Measurements from ENCODE around the gene ITPRID1.
"Not testable (repeated sequence)": the region's sequence is repeated elsewhere in the genome, so short reads cannot be mapped to it uniquely, and the experiment has no call there.

The ITPRID1 gene

GRCh38 chr7:31513790-31514189, at the start of gene ITPRID1:
TSS of gene ITPRID1 (plus strand) at chr7:31514090. CDS start at chr7:31553025, 38,935 bp downstream.
- DNase-seq, result no peak

GRCh38 chr7:31464601-31465000, 49.3 kb upstream of the ITPRID1 start:
- DNase-seq, result no peak

GRCh38 chr7:31465285-31465684, 48.6 kb upstream of the ITPRID1 start:
- no peak for DNase-seq

- DNase-seq, result peak; percentile 56
Observed at GRCh38 chr7:31466036-31466435, 47.9 kb upstream of the ITPRID1 start.

- not testable (repeated sequence) for DNase-seq
Observed at GRCh38 chr7:31470883-31471282, 43.0 kb upstream of the ITPRID1 start.

DNA sequence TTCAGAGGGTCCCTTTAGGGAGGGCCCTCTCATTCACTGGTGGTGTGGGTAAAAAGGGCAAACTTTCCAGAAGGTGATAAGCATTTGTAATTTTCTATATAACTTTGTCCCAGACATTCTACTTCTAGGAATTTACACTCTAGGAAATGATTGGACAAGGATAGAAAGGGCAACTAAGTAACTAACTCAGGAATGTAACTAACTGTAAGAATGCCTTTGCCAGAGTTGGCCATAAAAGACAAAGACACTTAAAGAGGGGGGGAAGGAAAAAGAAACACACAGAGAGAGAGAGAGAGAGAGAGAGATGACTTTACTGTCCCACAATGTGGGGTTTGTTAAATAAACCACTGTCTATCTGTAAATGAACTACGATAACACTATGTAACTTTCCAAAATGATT, 38.5 kb upstream of the ITPRID1 start:
- DNase-seq, result no peak

DNA sequence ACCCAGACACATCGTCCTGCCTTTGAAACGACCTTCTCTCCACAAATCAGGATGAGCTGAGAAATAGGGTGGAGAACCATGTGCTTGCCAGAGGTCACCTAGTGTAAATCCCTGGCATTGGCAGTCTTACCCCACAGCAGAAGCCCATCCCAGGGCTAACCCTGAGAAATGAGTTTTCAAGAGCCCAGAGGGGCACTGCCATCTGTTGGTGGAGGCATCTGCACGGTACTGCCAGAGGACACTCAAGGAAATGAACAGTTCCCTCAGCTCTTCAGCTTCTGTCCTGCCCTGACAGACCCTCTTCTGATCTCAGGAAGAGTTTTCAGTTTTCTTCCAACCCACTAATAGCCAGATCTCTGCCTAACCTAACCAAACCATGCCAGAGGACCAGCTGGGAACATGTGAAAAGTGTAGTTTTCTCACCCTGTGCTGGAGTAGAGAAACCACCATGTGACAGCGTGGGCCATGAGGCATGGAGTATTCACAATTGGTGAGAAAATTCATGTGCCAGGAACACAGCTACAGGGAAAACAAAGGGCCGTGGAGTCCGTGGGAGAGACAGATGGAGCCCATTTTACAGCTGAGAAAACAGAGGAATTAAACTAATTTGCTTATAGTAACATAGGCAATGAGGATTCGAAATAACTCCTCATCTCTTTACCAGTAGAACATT, 37.7 kb upstream of the ITPRID1 start:
- DNase-seq, result no peak

GRCh38 chr7:31476941-31477677, 36.8 kb upstream of the ITPRID1 start:
- DNase-seq, result no peak

DNA sequence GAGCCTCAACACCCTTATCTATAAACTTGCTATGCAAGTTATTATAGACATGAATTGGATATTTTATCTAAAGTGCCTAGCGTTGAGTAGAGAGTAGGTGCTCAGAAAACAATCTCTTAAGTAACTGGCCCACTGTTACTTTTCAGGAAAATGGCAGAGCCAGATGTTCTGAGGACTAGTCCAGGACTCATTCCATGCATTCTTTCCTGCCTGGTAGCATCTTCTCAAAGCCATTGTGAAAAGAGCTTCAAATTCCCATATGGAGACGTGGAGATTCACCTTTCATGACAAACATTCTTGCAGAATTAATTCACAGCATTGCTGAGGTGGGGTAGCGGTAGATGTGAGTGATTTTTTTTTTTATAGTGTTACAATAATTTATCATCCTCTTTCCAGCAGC, 35.9 kb upstream of the ITPRID1 start:
- no peak for DNase-seq

DNA sequence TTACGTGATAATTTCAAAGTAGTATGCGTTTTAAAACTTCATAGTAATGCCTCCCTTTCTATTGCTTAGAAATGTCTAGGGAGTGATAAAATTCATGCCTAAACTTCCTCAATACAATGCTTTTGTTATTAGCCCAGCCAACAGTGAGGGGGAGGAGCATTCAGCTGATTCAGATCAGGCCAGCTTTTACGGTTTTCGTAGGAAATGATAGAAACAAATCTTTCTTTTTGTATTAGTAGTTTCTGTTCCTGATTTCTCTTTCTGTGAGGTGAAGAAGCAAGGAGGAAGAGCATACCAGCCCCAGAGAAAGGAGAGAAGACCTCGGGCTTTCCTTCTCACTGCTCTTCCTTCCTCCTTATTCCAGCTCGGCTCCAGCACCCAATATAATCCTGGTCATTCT, 35.2 kb upstream of the ITPRID1 start:
- no peak for DNase-seq

DNA sequence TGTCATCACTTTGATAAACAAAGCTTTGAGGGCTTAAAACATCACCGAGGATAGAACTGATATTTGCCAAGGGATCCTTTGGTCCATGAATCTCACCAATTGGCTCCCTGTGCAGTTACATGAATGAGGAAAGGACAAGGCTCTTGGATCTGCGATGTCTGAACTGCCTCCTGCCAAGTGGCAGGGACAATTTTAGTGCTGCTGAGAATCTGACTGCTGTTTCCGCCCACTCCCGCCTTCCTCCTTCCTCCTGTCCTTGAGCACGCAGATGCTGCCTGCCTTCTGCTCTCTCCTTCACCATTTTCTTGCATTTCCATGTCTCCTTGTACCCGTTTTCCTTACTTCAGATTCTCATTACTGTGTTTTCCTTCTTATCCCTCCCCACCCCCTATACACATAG, 26.8 kb upstream of the ITPRID1 start:
- DNase-seq, result no peak

- no peak for DNase-seq
Observed at GRCh38 chr7:31487476-31487875, 26.4 kb upstream of the ITPRID1 start.

GRCh38 chr7:31488562-31489203, 25.2 kb upstream of the ITPRID1 start:
- no peak for DNase-seq

GRCh38 chr7:31490796-31491314, 23.0 kb upstream of the ITPRID1 start:
- no peak for DNase-seq

DNA sequence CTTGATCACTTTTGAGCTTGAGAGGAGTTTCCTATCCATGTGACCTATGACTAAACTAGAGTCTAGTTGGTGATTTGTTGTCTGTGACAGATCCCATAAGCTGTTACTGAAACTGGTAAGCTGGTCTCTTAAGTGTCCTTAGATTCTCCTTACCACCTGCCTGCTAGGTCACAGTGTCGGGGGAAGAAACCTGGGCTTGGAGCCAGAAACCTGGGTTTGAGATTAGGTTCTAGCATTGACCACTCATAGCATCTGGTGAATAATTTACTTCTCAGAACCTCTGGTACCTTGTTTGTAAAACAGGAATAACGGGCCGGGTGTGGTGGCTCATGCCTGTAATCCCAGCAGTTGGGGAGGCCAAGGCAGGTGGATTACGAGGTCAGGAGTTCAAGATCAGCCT, 21.8 kb upstream of the ITPRID1 start:
- DNase-seq, result no peak

GRCh38 chr7:31493714-31494181, 20.1 kb upstream of the ITPRID1 start:
- no peak for DNase-seq

- DNase-seq, result no peak
Observed at GRCh38 chr7:31494421-31494820, 19.5 kb upstream of the ITPRID1 start.

DNA sequence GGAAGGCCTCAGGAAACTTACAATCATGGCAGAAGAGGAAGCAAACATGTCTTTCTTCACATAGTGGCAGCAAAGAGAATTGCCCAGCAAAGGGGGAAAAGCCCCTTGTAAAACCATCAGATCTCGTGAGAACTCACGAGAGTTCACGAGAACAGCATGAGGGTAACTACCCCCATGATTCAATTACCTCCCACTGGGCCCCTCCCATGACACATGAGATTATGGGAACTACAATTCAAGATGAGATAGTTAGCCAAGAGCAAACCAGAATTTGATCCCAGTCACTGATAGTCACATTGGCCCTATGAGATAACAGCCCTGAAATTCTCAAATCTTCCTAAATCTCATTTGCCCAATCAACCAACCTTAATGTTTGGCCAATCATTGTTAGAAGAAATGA, 18.2 kb upstream of the ITPRID1 start:
- no peak for DNase-seq

DNA sequence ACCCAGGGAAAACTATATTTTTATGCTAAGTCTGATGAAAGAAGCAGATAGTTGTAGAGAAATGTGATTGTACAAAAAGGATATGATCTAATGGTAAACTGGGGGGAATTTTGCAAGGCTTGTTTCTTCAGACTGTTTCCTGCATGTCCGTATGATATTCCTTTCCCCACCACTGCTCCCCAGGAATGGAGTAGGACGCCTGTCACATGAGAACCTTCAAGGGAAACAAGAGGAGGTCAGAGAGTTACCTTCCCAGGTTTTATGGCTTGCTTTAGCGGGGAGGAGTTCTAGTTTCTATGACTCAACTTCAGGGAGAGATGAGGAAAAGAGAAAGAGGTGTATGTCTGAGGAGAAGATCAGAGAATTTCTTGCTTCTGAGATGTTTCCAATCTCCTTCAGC, 16.4 kb upstream of the ITPRID1 start:
- no peak for DNase-seq

GRCh38 chr7:31500656-31501055, 13.2 kb upstream of the ITPRID1 start:
- no peak for DNase-seq

DNA sequence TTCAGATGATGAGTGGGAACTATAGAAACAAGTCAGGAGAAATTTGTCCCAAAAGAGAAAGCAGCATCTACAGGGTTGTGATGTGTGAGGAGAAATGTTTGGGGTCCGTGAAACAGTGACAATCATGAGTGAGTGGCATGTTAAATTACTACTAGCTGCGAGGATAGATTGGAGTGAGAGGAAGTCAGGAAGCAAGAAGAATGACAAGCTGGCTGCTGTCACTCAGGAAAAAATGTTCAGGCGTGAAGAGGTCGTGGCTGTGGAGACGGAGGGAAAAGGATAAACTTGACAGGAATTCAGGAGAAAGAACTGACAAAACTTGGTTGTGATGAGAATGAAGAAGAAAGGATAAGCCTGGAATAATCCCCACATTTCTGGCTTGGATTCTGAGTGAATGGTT, 5.1 kb upstream of the ITPRID1 start:
- DNase-seq, result no peak

- DNase-seq, result no peak
Observed at GRCh38 chr7:31512166-31512565, 1.7 kb upstream of the ITPRID1 start.

DNA sequence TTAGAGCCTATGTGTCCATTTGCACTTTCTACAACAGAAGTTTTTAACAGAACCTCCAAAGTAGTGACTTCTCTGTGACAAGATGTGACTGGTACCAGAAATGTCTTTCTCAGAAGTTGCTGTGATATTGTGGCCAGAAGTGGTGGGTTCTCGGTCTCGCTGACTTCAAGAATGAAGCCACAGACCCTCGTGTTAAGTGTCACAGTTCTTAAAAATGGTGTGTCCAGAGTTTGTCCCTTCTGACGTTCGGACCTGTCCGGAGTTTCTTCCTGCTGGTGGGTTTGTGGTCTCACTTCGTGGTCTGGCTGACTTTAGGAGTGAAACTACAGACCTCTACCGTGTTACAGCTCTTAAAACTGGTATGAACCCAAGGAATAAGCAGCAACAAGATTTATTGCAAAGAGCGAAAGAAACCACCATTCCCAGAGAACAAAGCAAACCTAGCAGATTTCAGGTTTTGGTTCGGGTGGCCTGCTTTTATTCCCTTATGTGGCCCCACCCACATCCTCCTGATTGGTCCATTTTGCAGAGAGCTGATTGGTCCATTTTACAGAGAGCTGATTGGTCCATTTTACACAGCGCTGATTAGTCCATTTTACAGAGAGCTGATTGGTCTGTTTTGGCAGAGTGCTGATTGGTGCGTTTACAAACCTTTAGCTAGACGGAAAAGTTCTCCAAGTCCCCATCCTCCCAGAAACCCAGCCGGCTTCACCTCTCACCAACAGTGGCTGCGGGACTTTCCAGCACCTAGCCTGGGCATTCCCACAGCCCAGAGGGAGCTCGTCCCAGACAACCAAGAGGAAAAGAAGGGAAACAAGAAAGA, 3.0 kb downstream of the ITPRID1 start:
- no peak for DNase-seq

All from NCI-H2029 treated with DMSO at 0.1 percent for 48 hours (cell line).